H1 (cell line): ENCODE results near the gene HMCN2. TPM values are rescaled to one million over a fixed set of nuclear protein-coding genes. Genes with fewer than 3 reads are reported as not detected.

Experiments used
- CTCF ChIA-PET: fragments of 300-600 bp; sonication (Branson Sonifier 250); formaldehyde crosslinking; loops from one replicate; lab custom pipeline; 2021; ENCODE audit not compliant: partially characterized antibody; lab: Charles Lee
- POLR2A ChIA-PET: fragments of 300-600 bp; sonication (Branson Sonifier 250); formaldehyde crosslinking; loops from one replicate; lab custom pipeline; 2021; ENCODE audit warnings: inconsistent platforms; ENCODE audit not compliant: partially characterized antibody; lab: Charles Lee
- DNase-seq, 2 experiments: peaks; one replicate each; pipeline versions ENCODE4 v3.0.0 to v3.0.0-alpha.2; 2010 to 2022; ENCODE audit warnings: low spot score in 2 of 2, low read depth in 1 of 2, mixed read lengths in 1 of 2
- FAIRE-seq: peaks from 2 replicates; lab custom pipeline; 2011; peaks lifted over from hg19 to GRCh38; lab: Jason Lieb, UNC
- H2AFZ ChIP-seq: 2 replicates; pipeline ENCODE4 v1.8.1; 2012; ENCODE audit warnings: low read length, inconsistent platforms
- H2AK5ac ChIP-seq: 2 replicates; pipeline ENCODE4 v1.6.1; 2013; ENCODE audit warnings: low read depth, low read length
- H2BK120ac ChIP-seq: replicated peaks from 2 replicates; pipeline ENCODE3; 2013; ENCODE audit warnings: low read depth, low read length, inconsistent platforms
- H2BK12ac ChIP-seq: 2 replicates; pipeline ENCODE4 v1.6.1; 2013; ENCODE audit warnings: low read depth, low read length
- H2BK15ac ChIP-seq: 2 replicates; pipeline ENCODE4 v1.6.1; 2013; ENCODE audit warnings: low read length
- H2BK20ac ChIP-seq: 2 replicates; pipeline ENCODE4 v1.6.1; 2013; ENCODE audit warnings: low read length
- H2BK5ac ChIP-seq: 2 replicates; pipeline ENCODE4 v1.6.1; 2013; ENCODE audit warnings: low read depth, low read length
- H3K14ac ChIP-seq: 2 replicates; pipeline ENCODE4 v1.6.1; 2013; ENCODE audit warnings: inconsistent platforms; ENCODE audit not compliant: insufficient read length
- H3K18ac ChIP-seq: 2 replicates; pipeline ENCODE4 v1.6.1; 2013; ENCODE audit warnings: low read length; ENCODE audit errors: extremely low read depth
- H3K23ac ChIP-seq: 2 replicates; pipeline ENCODE4 v1.6.1; 2013; ENCODE audit warnings: inconsistent platforms; ENCODE audit not compliant: insufficient read length
- H3K23me2 ChIP-seq: 2 replicates; pipeline ENCODE4 v1.6.1; 2013; ENCODE audit warnings: low read depth, low read length
- H3K27ac ChIP-seq: 2 replicates; pipeline ENCODE4 v1.6.1; 2011; ENCODE audit warnings: low read depth, low read length, inconsistent platforms
- H3K27me3 ChIP-seq, 4 experiments: replicated peaks in 1 of 4; 1 replicate in 1 of 4; 2 replicates in 3 of 4; pipeline versions ENCODE4 v1.6.1 to v1.8.1; 2011 to 2013; ENCODE audit warnings: low read length in 3 of 4, mild to moderate bottlenecking in 3 of 4, inconsistent platforms in 2 of 4, mixed read lengths in 2 of 4, moderate library complexity in 1 of 4; ENCODE audit not compliant: control insufficient read depth in 3 of 4, insufficient read depth in 3 of 4; ENCODE audit errors: extremely low read depth in 1 of 4
- H3K36me3 ChIP-seq, 4 experiments: 2 replicates each; pipeline versions ENCODE4 v1.6.1 to v1.8.1; 2011 to 2013; ENCODE audit warnings: mild to moderate bottlenecking in 4 of 4, low read length in 3 of 4, moderate library complexity in 2 of 4, control low read depth in 1 of 4, inconsistent platforms in 1 of 4; ENCODE audit not compliant: insufficient read depth in 4 of 4, control insufficient read depth in 2 of 4
- H3K4ac ChIP-seq: replicated peaks from 2 replicates; pipeline ENCODE3; 2013; ENCODE audit warnings: low read length, low read depth, mixed read lengths, inconsistent platforms; ENCODE audit not compliant: insufficient read length
- H3K4me1 ChIP-seq, 4 experiments: replicated peaks in 1 of 4; 1 replicate in 1 of 4; 2 replicates in 3 of 4; pipeline versions ENCODE4 v1.6.1 to v1.8.1; 2011 to 2013; ENCODE audit warnings: low read length in 3 of 4, inconsistent platforms in 2 of 4, mixed read lengths in 1 of 4; ENCODE audit not compliant: insufficient read depth in 4 of 4, control insufficient read depth in 3 of 4
- H3K4me2 ChIP-seq, 2 experiments: 2 replicates each; pipeline versions ENCODE4 v1.6.1 to v1.8.1; 2011 to 2013; ENCODE audit warnings: low read depth in 2 of 2, low read length in 2 of 2, control low read depth in 1 of 2, inconsistent platforms in 1 of 2, mild to moderate bottlenecking in 1 of 2; ENCODE audit not compliant: insufficient read depth in 1 of 2
- H3K4me3 ChIP-seq, 4 experiments: fragments of 200-600, 300-600 bp in 1 of 4; sonication (generic), shearing (Covaris generic), sonication (Bioruptor Twin) in 1 of 4; 2 replicates each; pipeline versions ENCODE4 v1.5.1 to v1.8.1; 2011 to 2016; ENCODE audit warnings: low read length in 4 of 4, low read depth in 3 of 4, control low read depth in 2 of 4, inconsistent platforms in 2 of 4, mild to moderate bottlenecking in 2 of 4, mixed read lengths in 1 of 4, moderate library complexity in 1 of 4; ENCODE audit not compliant: insufficient read depth in 2 of 4; ENCODE audit errors: extremely low read depth in 1 of 4
- H3K56ac ChIP-seq: replicated peaks from 2 replicates; pipeline ENCODE3; 2013; ENCODE audit warnings: low read depth, mild to moderate bottlenecking, mixed read lengths, low read length, inconsistent platforms; ENCODE audit not compliant: insufficient read length
- H3K79me1 ChIP-seq: 2 replicates; pipeline ENCODE4 v1.6.1; 2013; ENCODE audit warnings: low read depth, low read length, control low read depth
- H3K79me2 ChIP-seq, 2 experiments: 2 replicates each; pipeline versions ENCODE4 v1.6.1 to v1.8.1; 2012 to 2013; ENCODE audit warnings: low read length in 2 of 2, mild to moderate bottlenecking in 2 of 2, inconsistent platforms in 1 of 2; ENCODE audit not compliant: insufficient read depth in 2 of 2, control insufficient read depth in 1 of 2
- H3K9ac ChIP-seq, 4 experiments: replicated peaks in 1 of 4; 1 replicate in 1 of 4; 2 replicates in 3 of 4; pipeline versions ENCODE4 v1.6.1 to v1.8.1; 2011 to 2013; ENCODE audit warnings: low read depth in 3 of 4, low read length in 3 of 4, control low read depth in 2 of 4, mild to moderate bottlenecking in 2 of 4, moderate library complexity in 2 of 4, inconsistent platforms in 1 of 4; ENCODE audit errors: extremely low read depth in 1 of 4
- H3K9me3 ChIP-seq, 2 experiments: 2 replicates each; pipeline versions ENCODE4 v1.6.1 to v1.8.1; 2012 to 2013; ENCODE audit warnings: mild to moderate bottlenecking in 2 of 2, moderate library complexity in 2 of 2, control low read depth in 1 of 2, inconsistent platforms in 1 of 2, low read depth in 1 of 2, low read length in 1 of 2, mixed read lengths in 1 of 2; ENCODE audit not compliant: insufficient read depth in 2 of 2
- H4K20me1 ChIP-seq, 2 experiments: replicated peaks in 1 of 2; 2 replicates each; pipeline versions ENCODE3 to v1.8.1; 2011 to 2013; ENCODE audit warnings: inconsistent platforms in 2 of 2, low read length in 2 of 2, mild to moderate bottlenecking in 1 of 2; ENCODE audit not compliant: insufficient read depth in 2 of 2, control insufficient read depth in 1 of 2
- H4K5ac ChIP-seq: 2 replicates; pipeline ENCODE4 v1.6.1; 2013; ENCODE audit warnings: low read length, low read depth, mixed read lengths, inconsistent platforms; ENCODE audit not compliant: insufficient read length
- H4K8ac ChIP-seq: 2 replicates; pipeline ENCODE4 v1.8.0; 2013; ENCODE audit warnings: mild to moderate bottlenecking, moderate library complexity, low read length, inconsistent platforms; ENCODE audit not compliant: insufficient read depth; ENCODE audit errors: extremely low read depth
- H4K91ac ChIP-seq: replicated peaks from 2 replicates; pipeline ENCODE3; 2013; ENCODE audit warnings: low read length, mixed read lengths, inconsistent platforms; ENCODE audit not compliant: insufficient read length
- BRCA1 ChIP-seq: IDR thresholded peaks from 2 replicates; pipeline ENCODE4 v1.6.1; 2012; ENCODE audit warnings: low read depth, low read length, improper control_type of control experiment
- CBX5 ChIP-seq: fragments of 300-800, 300-1000 bp; sonication (generic); IDR thresholded peaks from 2 replicates; pipeline ENCODE4 v1.7.1; 2016; ENCODE audit warnings: antibody characterized with exemption, low read length, low read depth
- GTF2F1 ChIP-seq: IDR thresholded peaks from 2 replicates; pipeline ENCODE4 v1.6.1; 2012; ENCODE audit warnings: low read depth, low read length, improper control_type of control experiment, borderline replicate concordance
- JUN ChIP-seq: IDR thresholded peaks from 2 replicates; pipeline ENCODE4 v1.6.1; 2011; ENCODE audit warnings: low read depth, mild to moderate bottlenecking, improper control_type of control experiment, low read length
- MAFK ChIP-seq: IDR thresholded peaks from 2 replicates; pipeline ENCODE4 v1.6.1; 2012; ENCODE audit warnings: low read depth, mild to moderate bottlenecking, improper control_type of control experiment, low read length
- RNF2 ChIP-seq: fragments of 200-900, 300-1000 bp; sonication (generic); IDR thresholded peaks from 2 replicates; pipeline ENCODE4 v1.7.1; 2016; ENCODE audit warnings: borderline replicate concordance, low read depth, mild to moderate bottlenecking, antibody characterized with exemption, low read length; ENCODE audit not compliant: poor library complexity, severe bottlenecking; ENCODE audit errors: missing control alignments
- TAF7 ChIP-seq: optimal IDR thresholded peaks from 2 replicates; pipeline ENCODE3; 2011; ENCODE audit warnings: low read depth, mild to moderate bottlenecking, inconsistent platforms, low read length, moderate library complexity, borderline replicate concordance
- YY1 ChIP-seq: IDR thresholded peaks from 2 replicates; pipeline ENCODE4 v1.6.1; 2011; ENCODE audit warnings: low read depth, mild to moderate bottlenecking, low read length
- WGBS, 2 experiments: shearing (Covaris generic) in 1 of 2; methylation state at CpG; one replicate each; pipeline versions ENCODE4 v1.1.6 to v1.1.7; 2013 to 2015; ENCODE audit warnings: low lambda C conversion rate in 2 of 2, mixed read lengths in 2 of 2, inconsistent platforms in 1 of 2, low coverage in 1 of 2, missing lambda C conversion rate in 1 of 2; ENCODE audit not compliant: insufficient replicate concordance in 2 of 2, insufficient coverage in 1 of 2, insufficient read length in 1 of 2; ENCODE audit errors: extremely low coverage in 1 of 2, missing lambda C conversion rate in 1 of 2; 5-methylcytosine and 5-hydroxymethylcytosine counted together
- polyA plus RNA-seq, 7 experiments: library from polyadenylated mRNA; depleted of rRNA in 3 of 7; stranded (reverse) in 5 of 7; unstranded in 2 of 7; fragments of >200 nt in 5 of 7; fragments of 200-250 nt in 2 of 7; gene quantifications; 1 replicate in 5 of 7; 2 replicates in 1 of 7; 4 replicates in 1 of 7; pipeline versions ENCODE4 v1.2.1 to v1.2.3, GENCODE V29; 2011 to 2013; ENCODE audit warnings: missing spikeins in 2 of 7, mixed read lengths in 2 of 7
- total RNA-seq: library from RNA; stranded (reverse); fragmentation: NEBNext Ultra II Directional; extraction: Animal tissue kit (Norgen Biotek cat#: 25700); gene quantifications from 2 replicates; pipeline ENCODE4 v1.2.1, GENCODE V29; 2021
- TF ChIP-seq, protein P1 (sequence below): IDR thresholded peaks from 2 replicates; pipeline ENCODE4 v1.6.1; 2012; ENCODE audit warnings: inconsistent platforms

The HMCN2 gene
- total and polyA plus RNA-seq, 2 of the 8 experiments (the other 6 are each of a cell fraction or from before 2014, with no cell fraction given), result 5.0 to 9.1 TPM

DNA sequence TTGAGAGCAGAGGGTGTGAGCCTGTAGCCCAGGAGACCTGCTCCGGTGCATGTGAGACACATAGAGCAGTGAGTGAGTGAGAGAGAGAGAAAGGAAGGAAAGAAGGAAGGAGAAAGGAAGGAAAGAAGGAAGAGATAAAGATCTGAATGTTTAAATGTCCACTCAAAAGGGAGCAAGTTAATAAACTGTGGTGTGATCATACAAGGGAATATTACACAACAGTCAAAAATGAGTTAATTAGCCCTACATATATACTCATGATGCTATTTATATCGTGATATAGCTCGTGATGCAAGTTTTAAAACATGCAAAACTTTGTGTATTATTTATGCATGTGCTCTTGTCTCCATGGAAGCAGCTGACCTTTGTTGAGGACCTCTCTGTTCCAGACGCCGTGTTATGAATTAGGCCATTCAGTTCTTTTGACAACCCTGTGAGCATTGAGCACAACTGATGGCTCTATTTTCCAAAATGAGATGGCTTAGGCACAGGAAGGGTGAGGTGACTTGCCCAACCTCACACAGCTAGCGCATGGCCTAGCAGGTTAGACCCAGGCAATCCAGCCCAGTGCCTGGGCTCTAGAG lies 70.6 kb downstream of the HMCN2 start:
- DNase-seq (no peak), FAIRE-seq (no peak)
- POLR2A ChIA-PET, result interaction anchor here (0.9 to 1.4 kb wide), 2 partner anchors 22 to 54 kb away, joined by 3 read pairs; no protein-coding TSS in a partner anchor
- no peak overlapping the region for H2BK15ac ChIP-seq
- H3K9ac ChIP-seq, result no peak overlapping the region
- H2AFZ ChIP-seq, result no peak overlapping the region
- H3K14ac ChIP-seq, result no peak overlapping the region
- no peaks in the 10 kb centered on the region for H3K4me1 ChIP-seq
- H4K91ac ChIP-seq, result no peak overlapping the region
- H2BK5ac ChIP-seq, result no peak overlapping the region
- no peaks in the 10 kb centered on the region for H3K79me1 ChIP-seq
- no peak overlapping the region for H3K18ac ChIP-seq
- no peak overlapping the region for H2BK120ac ChIP-seq
- no peak overlapping the region for H2BK12ac ChIP-seq
- no peak overlapping the region for H2BK20ac ChIP-seq
- no peak overlapping the region for H3K23ac ChIP-seq
- H3K9me3 ChIP-seq, result no peaks in the 10 kb centered on the region
- no peak overlapping the region for H4K8ac ChIP-seq
- H3K27me3 ChIP-seq, result no peaks in the 10 kb centered on the region
- H4K5ac ChIP-seq, result no peak overlapping the region
- H4K20me1 ChIP-seq, result no peaks in the 10 kb centered on the region
- 75% methylated on average over 6 of the region's 6 CpGs; no CpG with 5 or more reads in 1 of the 2 experiments for WGBS, 2 experiments
- H3K36me3 ChIP-seq, result no peaks in the 10 kb centered on the region
- H3K4ac ChIP-seq, result no peak overlapping the region
- H2AK5ac ChIP-seq, result no peak overlapping the region
- no peak overlapping the region for H3K27ac ChIP-seq
- H3K79me2 ChIP-seq, result no peaks in the 10 kb centered on the region
- CTCF ChIA-PET, result interaction anchor here (1.0 to 2.9 kb wide), 8 partner anchors 9 to 229 kb away, joined by 3 to 12 read pairs (median 4); no protein-coding TSS in a partner anchor
- H3K4me3 ChIP-seq, result no peak overlapping the region
- no peak for TF ChIP-seq GTF2F1
- no peak for TF ChIP-seq RNF2
- TF ChIP-seq BRCA1, result no peak
- no peak for TF ChIP-seq JUN
- TF ChIP-seq YY1, result no peak
- no peak for TF ChIP-seq TAF7
- TF ChIP-seq CBX5, result no peak
- TF ChIP-seq MAFK, result no peak
- TF ChIP-seq, protein P1, sequence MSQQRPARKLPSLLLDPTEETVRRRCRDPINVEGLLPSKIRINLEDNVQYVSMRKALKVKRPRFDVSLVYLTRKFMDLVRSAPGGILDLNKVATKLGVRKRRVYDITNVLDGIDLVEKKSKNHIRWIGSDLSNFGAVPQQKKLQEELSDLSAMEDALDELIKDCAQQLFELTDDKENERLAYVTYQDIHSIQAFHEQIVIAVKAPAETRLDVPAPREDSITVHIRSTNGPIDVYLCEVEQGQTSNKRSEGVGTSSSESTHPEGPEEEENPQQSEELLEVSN, result no peak
- TF ChIP-seq, all 59 proteins: peak for 0
- no peak overlapping the region for H3K4me2 ChIP-seq
- H3K56ac ChIP-seq, result no peak overlapping the region
- no peaks in the 10 kb centered on the region for H3K23me2 ChIP-seq
